ENCODE measurements around the gene CCDC159. TPM values are rescaled to one million over a fixed set of nuclear protein-coding genes. Genes with fewer than 3 reads are reported as not detected.
"Not testable (repeated sequence)": the region's sequence is repeated elsewhere in the genome, so short reads cannot be mapped to it uniquely, and the experiment has no call there.

The CCDC159 gene
- polyA plus RNA-seq, 1 donor (not counting 4 experiments of a cell fraction or from before 2014, with no cell fraction given) = 6.4 TPM

- peak overlapping the region; percentile 68 for H3K9ac ChIP-seq (ENCODE audit: control insufficient read depth, extremely low read depth, insufficient read depth, low read length)
- peak overlapping the region; percentile 81 to 98 (median 89) for H3K4me3 ChIP-seq (ENCODE audit: control insufficient read depth in 2 of 3, extremely low read depth in 1 of 3, insufficient read depth in 2 of 3, low read depth in 1 of 3, low read length in 3 of 3)
- DNase-seq (ENCODE audit: low read depth, low spot score) = no peak
- peaks cover 27% of the 10 kb centered on the region in 2 experiments for H3K36me3 ChIP-seq (ENCODE audit: control insufficient read depth in 2 of 2, extremely low read depth in 1 of 2, insufficient read depth in 2 of 2, low read length in 2 of 2)
- dilution Hi-C loops (cut with MboI; ENCODE audit: extremely low pct_ligation_motif_present, low sequenced_read_pairs) = no loop called here
- peak overlapping the region; percentile 66 for H2AFZ ChIP-seq (ENCODE audit: control insufficient read depth, low read length)
- peak overlapping the region; percentile 94 for H3K4me2 ChIP-seq (ENCODE audit: control insufficient read depth, extremely low read depth, insufficient read depth, low read depth, low read length)
- no peaks in the 10 kb centered on the region for H3K27me3 ChIP-seq (ENCODE audit: control insufficient read depth, extremely low read depth, insufficient read depth, low read length)
- peaks cover 3% of the 10 kb centered on the region for H3K9me1 ChIP-seq (ENCODE audit: control insufficient read depth, extremely low read depth, insufficient read depth, low read length)
- no peaks in the 10 kb centered on the region for H3K9me3 ChIP-seq (ENCODE audit: control insufficient read depth, low read depth, low read length)
- H3K79me2 ChIP-seq (ENCODE audit: control insufficient read depth, insufficient read depth, low read length) = peaks cover 14% of the 10 kb centered on the region
- H3K27ac ChIP-seq (ENCODE audit: control insufficient read depth, insufficient read depth, low read length) = peak overlapping the region; percentile 2
- H3K4me1 ChIP-seq (ENCODE audit: control insufficient read depth, extremely low read depth, insufficient read depth, low read length) = peaks cover 9% of the 10 kb centered on the region
- H4K20me1 ChIP-seq (ENCODE audit: control insufficient read depth, extremely low read depth, insufficient read depth, low read length) = no peaks in the 10 kb centered on the region
- TF ChIP-seq CTCF (optimal IDR thresholded peaks at IDR 0.05 in 1 of 3, IDR thresholded peaks at IDR 0.05 in 1 of 3, conservative IDR thresholded peaks at IDR 0.05 in 1 of 3; ENCODE audit: extremely low read depth in 1 of 3, insufficient read depth in 2 of 3, low read length in 3 of 3) (no peak), EZH2 (IDR thresholded peaks at IDR 0.05; ENCODE audit: low read length) (no peak)
- no peak for FAIRE-seq
These were observed 7.6 kb upstream of the CCDC159 start for GRCh38 chr19:11338569-11339253.

GRCh38 chr19:11339254-11340098 is 6.8 kb upstream of the CCDC159 start, which contains the start of gene RAB3D:
Gene RAB3D (minus strand): TSS chr19:11339657. CDS start chr19:11337399, 2,258 bp downstream.
- H3K9me3 ChIP-seq (ENCODE audit: control insufficient read depth, low read depth, low read length) = no peaks in the 10 kb centered on the region
- H4K20me1 ChIP-seq (ENCODE audit: control insufficient read depth, extremely low read depth, insufficient read depth, low read length) = no peaks in the 10 kb centered on the region
- H3K27ac ChIP-seq (ENCODE audit: control insufficient read depth, insufficient read depth, low read length) = peak within 1 kb of the TSS; percentile 2
- peaks cover 3% of the 10 kb centered on the region for H3K9me1 ChIP-seq (ENCODE audit: control insufficient read depth, extremely low read depth, insufficient read depth, low read length)
- H3K4me1 ChIP-seq (ENCODE audit: control insufficient read depth, extremely low read depth, insufficient read depth, low read length) = peaks cover 15% of the 10 kb centered on the region
- peak within 1 kb of the TSS; percentile 81 to 98 (median 89) for H3K4me3 ChIP-seq (ENCODE audit: control insufficient read depth in 2 of 3, extremely low read depth in 1 of 3, insufficient read depth in 2 of 3, low read depth in 1 of 3, low read length in 3 of 3)
- peak within 1 kb of the TSS; percentile 83 for H2AFZ ChIP-seq (ENCODE audit: control insufficient read depth, low read length)
- H3K79me2 ChIP-seq (ENCODE audit: control insufficient read depth, insufficient read depth, low read length) = peaks cover 14% of the 10 kb centered on the region
- peak within 1 kb of the TSS; percentile 94 for H3K4me2 ChIP-seq (ENCODE audit: control insufficient read depth, extremely low read depth, insufficient read depth, low read depth, low read length)
- TF ChIP-seq CTCF (optimal IDR thresholded peaks at IDR 0.05 in 1 of 3, IDR thresholded peaks at IDR 0.05 in 1 of 3, conservative IDR thresholded peaks at IDR 0.05 in 1 of 3; ENCODE audit: extremely low read depth in 1 of 3, insufficient read depth in 2 of 3, low read length in 3 of 3) (no peak), EZH2 (IDR thresholded peaks at IDR 0.05; ENCODE audit: low read length) (no peak)
- DNase-seq (ENCODE audit: low read depth, low spot score) = no peak
- FAIRE-seq = peak; percentile 82
- peaks cover 24 to 27% of the 10 kb centered on the region in 2 experiments for H3K36me3 ChIP-seq (ENCODE audit: control insufficient read depth in 2 of 2, extremely low read depth in 1 of 2, insufficient read depth in 2 of 2, low read length in 2 of 2)
- peak within 1 kb of the TSS; percentile 68 for H3K9ac ChIP-seq (ENCODE audit: control insufficient read depth, extremely low read depth, insufficient read depth, low read length)
- dilution Hi-C loops (cut with MboI; ENCODE audit: extremely low pct_ligation_motif_present, low sequenced_read_pairs) = no loop called here
- no peaks in the 10 kb centered on the region for H3K27me3 ChIP-seq (ENCODE audit: control insufficient read depth, extremely low read depth, insufficient read depth, low read length)

GRCh38 chr19:11340099-11340467 is 6.2 kb upstream of the CCDC159 start:
- DNase-seq (ENCODE audit: low read depth, low spot score); FAIRE-seq; H2AFZ ChIP-seq (ENCODE audit: control insufficient read depth, low read length); H3K9me3 ChIP-seq (ENCODE audit: control insufficient read depth, low read depth, low read length); H4K20me1 ChIP-seq (ENCODE audit: control insufficient read depth, extremely low read depth, insufficient read depth, low read length); H3K9ac ChIP-seq (ENCODE audit: control insufficient read depth, extremely low read depth, insufficient read depth, low read length); dilution Hi-C loops (cut with MboI; ENCODE audit: extremely low pct_ligation_motif_present, low sequenced_read_pairs); H3K27me3 ChIP-seq (ENCODE audit: control insufficient read depth, extremely low read depth, insufficient read depth, low read length); H3K9me1 ChIP-seq (ENCODE audit: control insufficient read depth, extremely low read depth, insufficient read depth, low read length); H3K4me2 ChIP-seq (ENCODE audit: control insufficient read depth, extremely low read depth, insufficient read depth, low read depth, low read length); H3K27ac ChIP-seq (ENCODE audit: control insufficient read depth, insufficient read depth, low read length): not testable (repeated sequence)
- Histone ChIP-seq H3K4me1 (ENCODE audit: control insufficient read depth, extremely low read depth, insufficient read depth, low read length) (peaks cover 19% of the 10 kb centered on the region), H3K79me2 (ENCODE audit: control insufficient read depth, insufficient read depth, low read length) (peaks cover 14% of the 10 kb centered on the region), H3K4me3 (ENCODE audit: control insufficient read depth in 2 of 3, extremely low read depth in 1 of 3, insufficient read depth in 2 of 3, low read depth in 1 of 3, low read length in 3 of 3) (peak overlapping the region in 1 of 3 experiments; percentile 81), H3K36me3 (ENCODE audit: control insufficient read depth in 2 of 2, extremely low read depth in 1 of 2, insufficient read depth in 2 of 2, low read length in 2 of 2) (peaks cover 22 to 25% of the 10 kb centered on the region in 2 experiments)

Measured in keratinocyte (primary cell).